GM21825 (cell line): ENCODE data around the gene AJAP1.

Source experiments
- ATAC-seq: cut with Tn5 transposase; IDR thresholded peaks from one replicate; pipeline ENCODE4 v1.9.1; 2021; ENCODE audit warnings: mild to moderate bottlenecking, moderate library complexity; ENCODE audit not compliant: unreplicated experiment

Gene AJAP1

GRCh38 chr1:4801192-4801924, 146.9 kb downstream of the AJAP1 start:
- no peak for ATAC-seq

- ATAC-seq, result no peak
Measured at GRCh38 chr1:4802024-4802423, 147.6 kb downstream of the AJAP1 start.

GRCh38 chr1:4803335-4803734, 148.9 kb downstream of the AJAP1 start:
- no peak for ATAC-seq

- no peak for ATAC-seq
Measured at GRCh38 chr1:4805987-4806386, 151.6 kb downstream of the AJAP1 start.

GRCh38 chr1:4820543-4820942, 166.1 kb downstream of the AJAP1 start:
- no peak for ATAC-seq

GRCh38 chr1:4825800-4826450, 171.5 kb downstream of the AJAP1 start:
- ATAC-seq, result no peak

GRCh38 chr1:4830707-4831106, 176.3 kb downstream of the AJAP1 start:
- no peak for ATAC-seq

- ATAC-seq, result no peak
Measured at GRCh38 chr1:4836574-4836973, 182.2 kb downstream of the AJAP1 start.

- ATAC-seq, result no peak
Measured at GRCh38 chr1:4837031-4837600, 182.7 kb downstream of the AJAP1 start.

GRCh38 chr1:4837752-4838151, 183.3 kb downstream of the AJAP1 start:
- no peak for ATAC-seq

GRCh38 chr1:4838231-4838630, 183.8 kb downstream of the AJAP1 start:
- ATAC-seq, result no peak
